Testis (tissue), 2 donors: Measurements from ENCODE around the gene CFAP46.

Experiments
- POLR2A ChIP-seq: fragments of 450-650 bp; IDR thresholded peaks from one replicate; pipeline ENCODE4 v1.6.1; 2017; ENCODE audit warnings: antibody characterized with exemption, mild to moderate bottlenecking, moderate library complexity
- TF ChIP-seq, protein P1 (sequence below), 3 experiments: fragments of 450-650 bp in 2 of 3; fragments of 200-600 bp in 1 of 3; sonication (generic) in 1 of 3; IDR thresholded peaks; one replicate each; pipeline ENCODE4 v1.5.1; 2016 to 2019; ENCODE audit warnings: antibody characterized with exemption in 3 of 3, mild to moderate bottlenecking in 2 of 3, moderate library complexity in 1 of 3

DNA sequence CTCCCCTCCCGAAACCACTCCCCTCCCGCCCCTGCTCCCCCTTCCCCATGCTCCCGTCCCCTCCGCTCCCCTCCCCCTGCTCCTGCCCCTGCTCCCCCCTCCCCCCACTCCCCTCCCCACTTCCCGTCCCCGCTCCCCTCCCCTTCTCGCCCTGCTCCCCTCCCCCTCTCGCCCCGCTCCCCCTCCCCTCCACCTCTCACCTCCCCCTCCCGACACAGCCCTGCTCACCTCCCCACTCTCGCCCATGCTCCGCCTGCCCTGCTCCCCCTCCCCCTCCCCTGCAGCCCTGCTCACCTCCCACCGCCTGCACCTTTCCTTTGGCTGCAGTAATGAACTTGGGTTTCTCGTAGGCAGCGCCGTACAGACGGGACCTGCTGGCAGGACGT lies 106.5 kb downstream of the CFAP46 start:
- TF ChIP-seq, protein P1, sequence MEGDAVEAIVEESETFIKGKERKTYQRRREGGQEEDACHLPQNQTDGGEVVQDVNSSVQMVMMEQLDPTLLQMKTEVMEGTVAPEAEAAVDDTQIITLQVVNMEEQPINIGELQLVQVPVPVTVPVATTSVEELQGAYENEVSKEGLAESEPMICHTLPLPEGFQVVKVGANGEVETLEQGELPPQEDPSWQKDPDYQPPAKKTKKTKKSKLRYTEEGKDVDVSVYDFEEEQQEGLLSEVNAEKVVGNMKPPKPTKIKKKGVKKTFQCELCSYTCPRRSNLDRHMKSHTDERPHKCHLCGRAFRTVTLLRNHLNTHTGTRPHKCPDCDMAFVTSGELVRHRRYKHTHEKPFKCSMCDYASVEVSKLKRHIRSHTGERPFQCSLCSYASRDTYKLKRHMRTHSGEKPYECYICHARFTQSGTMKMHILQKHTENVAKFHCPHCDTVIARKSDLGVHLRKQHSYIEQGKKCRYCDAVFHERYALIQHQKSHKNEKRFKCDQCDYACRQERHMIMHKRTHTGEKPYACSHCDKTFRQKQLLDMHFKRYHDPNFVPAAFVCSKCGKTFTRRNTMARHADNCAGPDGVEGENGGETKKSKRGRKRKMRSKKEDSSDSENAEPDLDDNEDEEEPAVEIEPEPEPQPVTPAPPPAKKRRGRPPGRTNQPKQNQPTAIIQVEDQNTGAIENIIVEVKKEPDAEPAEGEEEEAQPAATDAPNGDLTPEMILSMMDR (IDR thresholded peaks at IDR 0.05) = no peak
- TF ChIP-seq POLR2A = no peak
